ENCODE data around the gene TAF4.
"Not testable (repeated sequence)": the region's sequence is repeated elsewhere in the genome, so short reads cannot be mapped to it uniquely, and the experiment has no call there.

Gene TAF4

DNA sequence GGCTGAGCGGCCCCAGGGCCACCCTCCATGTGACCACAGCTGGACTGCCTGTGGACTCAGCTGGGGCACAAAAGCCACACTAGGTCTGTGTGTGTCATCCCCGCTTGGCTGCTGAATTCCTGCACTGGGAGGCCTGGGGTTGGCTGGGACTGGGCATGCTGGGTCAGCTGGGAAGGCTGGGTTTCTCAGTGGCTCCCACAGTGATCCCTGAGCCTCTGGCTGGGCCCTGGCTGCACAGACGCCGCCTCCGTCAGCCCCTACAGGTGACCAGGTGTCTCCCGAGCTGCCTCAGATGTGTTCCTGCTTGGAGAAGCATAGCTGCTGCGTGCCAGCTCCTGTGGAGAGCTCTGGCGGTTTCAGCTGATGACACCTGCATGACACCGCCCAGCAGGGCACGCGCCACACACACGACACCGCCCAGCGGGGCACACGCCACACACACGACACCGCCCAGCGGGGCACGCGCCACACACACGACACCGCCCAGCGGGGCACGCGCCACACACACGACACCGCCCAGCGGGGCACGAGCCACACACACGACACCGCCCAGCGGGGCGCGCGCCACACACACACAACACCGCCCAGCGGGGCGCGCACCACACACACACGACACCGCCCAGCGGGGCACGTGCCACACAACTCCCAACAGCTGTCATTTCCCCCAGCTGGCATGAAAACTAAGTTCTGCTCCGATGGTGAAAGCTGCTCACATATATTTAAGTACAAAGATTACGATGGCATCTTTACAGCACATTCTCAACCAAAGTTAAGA, 88.8 kb downstream of the TAF4 start:
- no peak for DNase-seq

DNA sequence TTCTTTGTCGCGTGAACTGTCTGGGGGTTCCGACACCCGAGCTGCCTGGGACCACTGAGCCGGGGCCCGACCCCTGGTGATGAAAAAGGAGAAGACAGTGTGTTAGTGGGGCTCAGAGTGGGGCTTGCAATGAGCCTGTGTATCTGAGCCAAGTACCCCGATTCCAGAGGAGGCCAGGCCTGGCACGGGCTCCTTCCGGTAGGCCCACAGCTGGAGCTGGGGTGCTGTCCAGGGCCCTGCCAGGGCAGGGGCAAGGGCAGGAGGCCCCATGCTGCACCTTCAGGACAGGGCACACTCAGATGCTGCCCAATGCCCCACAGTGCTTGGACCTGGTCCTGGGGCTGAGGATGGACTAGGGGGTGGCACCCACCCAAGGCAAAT, 89.4 kb downstream of the TAF4 start:
- DNase-seq, result no peak

DNA sequence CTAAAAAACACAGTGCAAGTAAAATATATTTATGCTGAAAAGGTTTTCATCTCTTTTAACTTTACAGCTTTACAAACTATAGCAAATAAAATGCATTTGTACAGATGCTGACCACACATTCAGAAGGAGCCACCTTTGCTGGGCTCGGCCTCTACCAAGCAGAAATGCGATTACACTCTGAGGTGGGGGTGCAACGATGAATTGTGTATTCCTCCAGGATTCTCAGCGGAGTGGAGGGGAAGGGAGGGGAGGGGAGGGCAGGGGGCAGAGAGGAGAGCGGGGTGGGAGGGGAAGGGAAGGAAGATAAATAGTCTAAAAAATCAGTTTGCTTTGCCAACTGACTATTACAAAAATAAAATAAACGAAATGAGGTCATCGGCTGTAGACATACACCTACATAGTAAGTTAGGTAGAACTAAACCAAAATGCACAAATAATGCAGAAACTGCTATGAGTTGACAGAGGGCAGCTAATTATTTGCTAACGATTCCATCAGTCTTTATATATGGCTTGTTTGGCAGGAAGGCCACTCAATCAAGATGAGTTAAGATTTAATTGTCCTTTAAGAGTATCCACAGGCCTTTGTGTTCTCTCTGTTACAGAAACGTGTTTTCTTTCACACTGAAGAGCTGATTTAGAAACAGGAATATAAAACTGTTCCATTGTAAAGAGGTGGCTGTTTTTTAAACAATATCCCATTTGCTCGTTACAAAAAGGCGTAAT, 90.1 kb downstream of the TAF4 start:
- DNase-seq, result no peak

DNA sequence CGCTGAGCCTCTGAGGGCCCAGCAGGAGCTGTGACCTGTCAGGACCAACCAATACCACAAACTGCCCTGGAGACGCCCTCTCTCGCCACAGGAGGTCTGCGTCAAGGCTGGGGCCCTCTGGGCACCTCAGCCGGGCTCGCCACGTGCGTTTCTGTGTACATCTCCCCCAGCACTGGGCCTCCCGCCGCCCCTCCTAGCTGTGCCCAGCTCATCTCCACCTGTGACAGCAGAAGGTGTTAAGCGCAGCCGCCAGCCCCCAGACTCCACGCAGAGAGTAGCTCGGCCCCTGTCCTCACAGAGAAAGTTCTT, 91.4 kb downstream of the TAF4 start:
- DNase-seq, result no peak

DNA sequence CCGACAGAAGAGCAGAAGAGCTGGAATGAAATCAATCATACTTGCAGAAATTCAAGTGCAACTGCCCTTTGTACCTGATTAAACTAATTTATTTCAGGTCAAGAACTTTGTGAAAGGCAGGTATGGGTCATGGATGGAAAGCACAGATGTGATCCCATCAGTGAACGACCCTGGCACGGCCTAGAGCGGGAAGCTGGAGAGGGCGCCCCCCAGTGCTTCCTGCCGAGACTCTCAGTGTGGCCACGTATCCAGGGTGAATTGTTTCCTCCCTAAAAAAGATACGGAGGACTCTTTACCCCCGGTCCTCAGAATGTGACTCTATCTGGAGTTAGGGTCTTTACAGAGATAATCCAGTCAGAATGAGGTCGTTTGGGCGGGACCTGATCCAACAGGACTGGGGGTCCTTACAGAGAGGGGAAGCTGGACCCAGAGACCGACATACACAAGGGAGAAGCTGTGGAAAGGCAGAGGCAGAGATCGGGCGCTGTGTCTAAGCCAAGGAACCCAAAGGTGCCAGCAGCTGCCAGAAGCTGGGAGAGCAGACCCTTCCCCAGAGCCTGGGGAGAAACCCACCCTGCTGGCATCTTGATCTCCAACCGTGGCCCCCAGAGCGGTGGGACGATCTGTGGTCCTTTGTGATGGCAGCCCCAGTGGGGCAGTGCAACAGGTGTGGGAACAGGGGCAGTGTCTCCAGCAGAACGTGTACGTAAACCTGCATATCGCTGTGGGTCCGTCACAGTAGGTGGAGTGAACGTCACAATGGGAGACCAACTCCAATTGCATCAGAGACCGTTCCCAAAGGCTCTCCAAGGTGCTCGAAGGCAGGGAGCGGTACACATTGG, 91.9 kb downstream of the TAF4 start:
- no peak for DNase-seq

DNA sequence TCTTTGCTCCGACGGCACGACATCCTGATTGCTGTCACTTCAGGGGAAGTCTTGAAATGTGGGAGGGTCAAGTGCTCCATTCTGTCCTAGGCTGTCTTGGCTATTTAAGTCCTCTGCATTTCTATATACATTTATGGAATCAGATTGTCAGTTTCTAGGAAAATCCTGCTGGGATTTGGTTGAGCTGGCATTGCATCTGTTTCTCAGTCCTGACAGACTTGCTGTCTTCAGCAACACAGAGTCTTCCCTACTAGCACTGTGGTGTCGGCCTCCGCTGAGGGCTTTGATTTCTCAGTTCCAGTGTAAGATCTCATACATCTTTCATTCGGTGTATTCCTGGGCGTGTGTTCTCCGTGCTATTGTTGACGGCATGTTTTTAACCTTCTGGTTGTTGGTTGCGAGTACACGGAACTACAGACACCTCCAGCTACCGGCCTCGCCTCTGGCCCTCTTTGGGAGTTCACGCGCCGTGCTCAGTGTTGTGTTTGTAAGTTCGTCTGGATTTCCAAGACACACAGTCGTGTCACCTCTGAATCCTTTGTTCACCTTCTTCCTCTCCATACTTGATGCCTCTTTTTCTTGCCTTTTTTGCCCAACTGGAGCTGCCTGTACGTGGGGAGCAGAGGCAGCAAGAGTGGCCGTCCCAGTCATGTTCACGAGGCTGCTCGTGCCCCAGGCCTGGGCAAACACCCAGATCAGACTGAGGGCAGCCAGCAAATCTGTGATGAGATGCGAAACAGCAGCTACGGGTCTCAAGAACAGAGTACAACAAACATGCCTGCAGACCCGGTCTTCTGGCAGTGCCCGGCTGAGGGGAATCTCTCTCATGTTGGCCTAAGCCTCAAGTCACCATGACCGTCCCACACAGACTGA, 92.8 kb downstream of the TAF4 start:
- no peak for DNase-seq

DNA sequence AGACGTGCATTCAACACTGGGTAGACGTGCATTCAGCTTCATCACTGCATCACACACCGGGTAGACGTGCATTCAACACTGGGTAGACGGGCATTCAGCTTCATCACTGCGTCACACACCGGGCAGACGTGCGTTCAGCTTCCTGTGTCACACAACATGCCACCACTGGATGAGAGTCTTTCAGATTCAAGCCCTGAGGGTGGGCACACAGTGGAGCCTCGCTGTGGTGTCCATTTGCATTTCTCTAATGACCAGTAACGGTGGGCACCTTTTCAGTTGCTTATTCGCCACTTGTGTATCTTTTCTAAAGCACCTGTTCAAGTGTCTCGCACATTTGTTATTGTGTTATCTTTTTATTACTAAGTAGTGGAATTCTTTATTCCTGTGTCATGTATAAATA, 94.1 kb downstream of the TAF4 start:
- DNase-seq, result not testable (repeated sequence)

DNA sequence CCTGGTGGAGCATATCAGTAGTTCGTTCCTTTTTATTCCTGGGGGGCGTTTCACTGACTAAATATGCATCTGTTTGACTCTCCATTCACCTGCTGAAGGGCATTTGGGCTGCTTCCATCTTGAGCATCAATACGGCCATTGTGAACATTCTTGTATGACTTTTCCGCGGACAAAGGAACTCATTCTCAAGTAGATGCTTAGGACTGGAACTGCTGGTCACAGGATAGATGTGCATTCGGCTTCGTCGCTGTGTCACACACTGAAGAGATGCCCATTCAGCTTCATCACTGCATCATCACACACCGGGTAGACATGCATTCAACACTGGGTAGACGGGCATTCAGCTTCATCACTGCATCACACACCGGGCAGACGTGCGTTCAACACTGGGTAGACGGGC, 95.3 kb downstream of the TAF4 start:
- DNase-seq, result no peak

DNA sequence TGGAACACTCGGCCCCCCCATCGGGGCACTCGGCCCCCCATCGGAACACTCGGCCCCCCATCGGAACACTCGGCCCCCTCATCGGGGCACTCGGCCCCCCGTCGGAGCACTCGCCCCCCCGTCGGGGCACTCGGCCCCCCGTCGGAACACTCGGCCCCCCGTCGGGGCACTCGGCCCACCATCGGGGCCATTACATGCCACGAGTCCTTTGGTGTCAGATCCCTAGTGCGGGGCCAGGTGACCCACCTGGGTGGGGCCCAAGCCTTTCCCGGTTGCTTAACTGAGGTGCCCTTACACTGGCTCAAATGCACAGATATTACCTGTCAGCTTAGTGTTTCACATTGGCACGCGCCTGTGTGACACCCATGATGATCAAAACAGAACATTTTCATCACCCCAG, 95.9 kb downstream of the TAF4 start:
- DNase-seq, result no peak

DNA sequence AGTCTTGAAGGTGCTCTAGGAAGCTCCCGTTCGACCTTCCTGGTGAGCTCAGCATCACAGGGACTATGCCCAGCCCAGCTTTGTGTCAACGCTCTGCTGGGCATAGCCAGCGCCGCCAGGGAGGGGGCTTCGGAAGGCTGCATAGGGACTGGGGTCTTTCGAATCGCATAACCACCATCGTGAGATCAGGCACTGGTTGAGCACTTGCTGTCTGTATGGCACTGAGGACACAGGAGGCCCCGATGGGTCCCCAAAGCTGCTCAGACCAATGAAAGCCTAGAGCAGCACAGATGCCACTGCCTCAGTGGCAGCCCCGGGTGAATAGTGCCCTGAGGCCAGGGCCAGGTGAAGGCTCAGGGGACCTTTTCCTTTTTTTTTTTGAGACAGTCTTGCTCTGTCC, 96.7 kb downstream of the TAF4 start:
- DNase-seq, result no peak

DNA sequence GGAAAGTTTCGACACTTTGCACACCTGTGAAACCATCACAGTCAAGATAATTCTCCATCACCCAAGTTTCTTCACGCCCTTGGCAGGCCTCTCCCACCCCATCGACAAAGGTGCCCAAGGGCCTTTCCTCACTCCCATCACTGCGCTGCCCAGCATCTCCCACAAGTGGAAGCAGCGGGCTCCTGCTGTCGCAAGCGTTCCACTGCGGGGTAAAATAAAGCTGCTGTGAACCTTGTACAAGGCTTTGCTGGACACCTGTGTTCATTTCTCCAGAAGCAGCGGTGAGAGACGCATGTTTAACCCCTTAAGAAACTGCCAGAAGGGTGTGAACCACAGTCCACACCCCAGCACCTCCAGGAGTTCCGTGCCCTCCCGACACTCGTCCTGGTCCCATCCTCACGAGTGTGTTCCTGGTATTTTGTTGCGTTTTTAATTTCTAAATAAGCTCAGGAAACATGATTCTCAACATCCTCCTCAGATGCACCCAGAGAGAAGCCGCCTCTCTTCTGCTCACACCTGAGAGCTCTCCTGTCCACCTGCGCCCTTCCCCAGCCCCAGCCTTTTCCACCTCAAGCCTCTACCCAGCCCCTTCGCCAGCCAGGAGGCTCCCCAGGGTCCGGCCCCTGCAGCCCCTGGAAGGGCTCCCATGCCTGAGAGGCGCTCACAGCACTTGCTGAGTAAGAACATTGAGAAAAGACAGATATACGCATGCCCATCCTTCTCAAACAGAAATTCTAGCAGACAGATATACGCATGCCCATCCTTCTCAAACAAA, 97.5 kb downstream of the TAF4 start:
- DNase-seq, result no peak

DNA sequence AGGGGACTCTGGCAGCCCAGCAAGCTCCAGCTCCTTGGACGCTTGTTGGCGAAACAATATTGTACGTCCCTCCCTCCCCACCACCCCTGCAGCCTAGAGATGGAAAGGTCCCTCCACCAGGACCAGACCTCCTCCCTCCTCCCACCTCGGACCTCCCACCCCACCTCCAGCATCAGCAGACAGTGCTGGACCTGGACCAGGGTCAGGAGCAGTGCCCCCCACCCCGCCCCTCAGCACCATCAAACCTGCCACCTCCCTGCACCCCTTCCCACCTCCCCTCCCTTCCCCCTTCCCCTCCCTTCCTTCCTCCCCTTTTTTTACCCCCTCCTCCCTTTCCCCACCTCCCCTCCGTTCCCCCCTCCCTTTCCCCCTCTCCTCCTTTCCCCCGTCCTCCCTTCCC, 98.4 kb downstream of the TAF4 start:
- DNase-seq, result no peak

DNA sequence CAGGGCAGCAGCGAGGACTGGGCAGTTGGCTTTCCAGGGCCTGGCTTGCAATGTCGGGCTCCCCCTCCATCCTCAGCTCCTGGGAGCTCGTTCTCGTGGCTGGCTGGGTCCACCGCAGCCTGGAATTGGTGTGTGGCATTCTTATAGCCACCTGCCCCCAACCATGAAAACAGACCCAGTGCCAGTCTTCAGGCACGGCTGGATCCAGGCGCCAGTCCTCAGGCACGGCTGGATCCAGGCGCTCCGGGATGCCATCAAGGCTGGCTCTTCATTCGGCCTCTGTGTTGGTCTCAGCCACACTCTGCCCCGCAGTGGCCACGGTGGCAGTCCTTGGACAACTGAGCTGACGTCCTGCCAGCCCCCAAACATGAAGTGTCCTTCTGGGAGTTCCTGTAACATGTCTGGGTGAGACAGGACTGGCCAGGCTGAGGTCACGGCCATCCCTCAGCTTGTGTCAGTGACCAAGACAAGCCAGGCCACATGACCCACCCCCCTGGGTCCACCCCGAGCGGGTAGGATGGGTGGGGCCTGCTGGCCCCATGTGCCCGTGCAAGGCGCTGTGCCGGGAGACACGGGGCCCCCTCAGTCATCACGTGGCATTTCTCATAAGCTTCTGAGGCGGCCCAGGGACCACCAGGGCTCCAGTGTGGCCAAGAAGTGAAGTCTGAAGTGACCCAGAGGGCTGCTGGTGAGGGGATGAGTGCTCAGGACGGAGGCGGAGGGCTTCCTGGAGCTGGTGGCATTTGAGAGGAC, 99.0 kb downstream of the TAF4 start:
- no peak for DNase-seq

DNA sequence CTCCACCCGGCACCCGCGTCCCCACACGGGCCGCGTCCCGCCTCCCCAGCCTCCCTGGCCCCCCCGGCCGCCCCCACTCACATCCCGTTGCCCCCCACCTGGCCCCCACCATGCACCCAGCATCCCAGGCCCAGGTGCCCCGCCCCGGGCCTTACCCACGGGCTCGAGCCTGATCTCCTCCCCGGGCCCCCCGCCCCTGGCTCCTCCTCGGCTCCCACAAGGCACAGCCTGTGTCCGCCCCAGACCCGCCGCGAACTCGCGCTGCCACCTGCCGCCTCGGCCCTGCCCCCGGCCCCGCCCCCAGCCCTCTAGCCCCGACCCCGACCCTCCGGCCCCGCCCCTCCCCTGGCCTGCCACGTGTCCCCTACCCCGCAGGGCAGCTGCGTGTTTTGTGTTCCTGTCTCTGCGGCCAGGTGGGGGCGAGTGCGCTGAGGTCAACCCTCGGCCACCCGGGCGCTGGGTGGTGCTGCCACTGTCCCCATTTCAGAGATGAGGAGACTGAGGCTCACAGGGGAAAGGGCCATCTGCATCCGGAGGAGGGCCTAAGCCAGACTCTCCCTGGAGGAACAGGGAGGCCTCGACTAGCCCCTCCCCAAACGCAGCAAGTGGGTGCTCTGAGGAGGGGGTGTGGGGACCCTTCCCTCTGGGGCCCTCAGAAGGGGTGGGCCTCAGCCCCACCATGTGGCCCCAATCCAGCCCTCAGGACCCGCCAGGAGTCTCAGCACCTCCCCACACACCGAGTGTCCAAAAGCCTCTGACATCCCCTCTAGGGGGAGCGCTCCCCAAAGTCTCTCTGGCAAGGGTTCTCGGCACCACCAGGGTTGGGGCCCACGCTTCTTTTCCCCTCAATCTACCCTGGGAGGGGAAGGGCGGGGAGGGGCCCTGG, 99.8 kb downstream of the TAF4 start:
- DNase-seq, result no peak

DNA sequence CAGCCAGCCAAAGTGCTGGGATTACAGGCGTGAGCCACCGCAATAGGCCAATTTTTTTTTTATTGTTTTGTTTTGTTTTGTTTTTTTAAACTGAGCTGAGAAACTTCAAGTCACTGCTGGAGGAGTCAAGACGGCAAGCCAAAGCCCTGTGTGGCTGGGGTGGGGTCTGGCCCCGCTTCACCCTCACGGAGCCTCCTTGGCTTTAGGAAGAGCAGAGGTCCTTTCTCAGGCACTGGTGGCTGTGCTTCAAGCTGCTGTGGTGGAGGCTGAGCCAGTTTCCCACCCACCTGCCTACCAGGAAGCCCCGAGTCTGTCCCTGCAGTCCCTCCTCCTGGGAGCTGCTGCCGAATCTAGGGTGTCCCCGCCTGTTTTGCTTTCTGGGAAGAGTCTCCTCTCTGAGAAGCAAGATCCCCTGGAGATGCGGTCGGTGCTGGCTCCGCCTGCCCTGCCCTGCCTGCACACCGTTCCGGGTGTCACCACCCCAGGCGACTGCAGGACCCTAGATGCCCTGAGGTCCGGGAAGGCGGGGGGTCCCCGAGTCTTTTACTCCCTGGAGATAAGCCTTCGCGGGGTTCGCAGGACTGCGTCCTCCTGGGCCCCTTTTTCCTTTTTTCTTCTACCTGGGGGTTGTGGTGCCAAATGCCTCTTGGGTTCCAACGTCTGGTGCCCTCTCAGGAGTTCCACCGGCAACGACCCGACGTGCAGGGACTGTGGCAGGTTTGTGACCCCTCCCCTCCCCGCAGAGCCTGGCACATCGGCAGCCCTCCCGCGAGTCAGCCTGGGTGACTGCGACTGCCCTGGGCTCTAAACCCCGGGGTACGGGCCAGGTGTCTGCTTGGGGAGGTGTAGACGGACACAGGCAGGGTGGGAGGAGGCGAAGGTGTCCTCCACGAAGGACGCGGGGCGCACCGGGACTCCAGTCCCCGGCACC, 100.7 kb downstream of the TAF4 start:
- DNase-seq, result no peak

DNA sequence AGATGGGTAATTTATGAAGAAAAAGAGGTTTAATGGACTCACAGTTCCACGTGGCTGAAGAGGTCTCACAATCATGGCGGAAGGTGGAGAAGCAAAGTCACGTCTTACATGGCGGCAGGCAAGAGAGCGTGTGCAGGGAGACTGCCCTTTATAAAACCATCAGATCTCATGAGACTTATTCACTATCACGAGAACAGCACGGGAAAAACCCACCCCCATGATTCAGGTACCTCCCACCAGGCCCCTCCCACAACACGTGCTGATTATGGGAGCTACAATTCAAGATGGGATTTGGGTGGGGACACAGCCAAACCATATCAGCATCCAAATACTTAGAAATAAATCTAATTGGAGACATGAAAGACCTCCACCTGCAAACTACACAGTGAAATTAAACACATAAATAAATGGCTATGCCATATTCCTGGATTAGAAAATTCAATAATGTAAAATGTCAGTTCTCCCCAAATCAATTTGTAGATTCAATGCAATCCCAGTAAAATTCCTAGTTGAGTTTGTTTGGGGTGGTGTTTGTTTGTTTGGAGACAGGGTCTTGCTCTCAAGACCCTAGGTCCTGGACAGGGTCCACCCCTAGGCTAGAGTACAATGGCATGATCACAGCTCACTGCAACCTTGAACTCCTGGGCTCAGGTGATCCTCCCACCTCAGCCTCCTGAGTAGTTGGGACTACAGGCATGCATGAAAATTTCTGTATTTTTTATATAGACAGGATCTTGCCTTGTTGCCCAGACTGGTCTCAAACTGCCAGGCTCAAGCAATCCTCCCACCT, 101.6 kb downstream of the TAF4 start:
- no peak for DNase-seq

DNA sequence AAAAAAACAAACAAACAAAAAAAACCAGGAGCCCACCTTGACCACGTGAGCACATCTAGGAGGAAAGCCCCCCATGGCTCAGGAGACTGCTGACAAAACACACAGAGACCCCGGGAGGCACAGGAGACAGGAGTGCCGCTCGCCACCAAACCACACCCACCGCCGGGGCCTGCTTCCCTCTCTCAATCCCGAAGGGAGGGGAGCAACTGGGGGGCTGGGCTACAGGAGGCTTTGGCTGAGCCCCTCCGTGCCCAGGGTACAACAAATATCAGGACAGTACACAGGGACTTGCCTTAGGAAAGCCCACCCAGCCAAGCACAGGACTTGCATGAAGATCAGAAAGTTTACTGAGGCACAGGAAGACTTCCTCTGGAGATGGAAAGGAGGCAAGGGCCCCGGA, 102.5 kb downstream of the TAF4 start:
- no peak for DNase-seq

DNA sequence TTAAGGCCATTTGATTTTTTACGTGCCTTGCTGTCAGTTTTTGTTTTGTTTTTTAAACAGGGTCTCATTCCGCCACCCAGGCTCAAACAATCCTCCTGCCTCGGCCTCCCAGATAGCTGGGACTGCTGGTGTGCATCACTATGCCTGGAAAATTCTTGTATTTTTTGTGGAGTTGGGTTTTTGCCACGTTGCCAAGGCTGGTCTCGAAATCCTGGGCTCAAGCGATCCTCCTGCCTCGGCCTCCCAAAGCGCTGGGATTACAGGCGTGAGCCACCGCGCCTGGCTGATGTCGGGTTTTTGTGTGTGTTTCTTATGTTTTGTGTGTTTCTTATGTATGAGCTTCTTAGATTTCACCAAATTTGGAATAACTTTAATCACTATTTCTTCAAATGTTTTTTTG, 104.8 kb downstream of the TAF4 start:
- DNase-seq, result no peak

Measured in inflammatory macrophage treated with lipopolysaccharide for 4 hours (primary cell).